Natural killer cell treated with Interleukin-12 subunit alpha and Interleukin-12 subunit beta and Interleukin-15 and Interleukin-18, amount 100 ng/mL, for 72 hours (primary cell): ENCODE results near the gene ZG16B. TPM values are rescaled to one million over a fixed set of nuclear protein-coding genes. Genes with fewer than 3 reads are reported as not detected.

ENCODE experiments used
- ATAC-seq, 2 donors: fragments of 150-1000 bp; cut with Tn5 transposase in 1 of 2; sonication (Bioruptor Pico), chemical (Tn5 transposase) in 1 of 2; 2 replicates each; pipeline ENCODE4 v1.10.0; 2021
- DNase-seq: peaks from one replicate; pipeline ENCODE4 v3.0.0; 2022; ENCODE audit warnings: low spot score
- H3K27ac Mint-ChIP-seq, 2 donors: 1 replicate in 1 of 2; 2 replicates in 1 of 2; pipeline ENCODE4 v1.8.0; 2022; ENCODE audit warnings: mixed read lengths in 2 of 2, mild to moderate bottlenecking in 1 of 2, moderate library complexity in 1 of 2
- H3K27me3 Mint-ChIP-seq, 2 donors: 1 replicate in 1 of 2; 2 replicates in 1 of 2; pipeline ENCODE4 v1.8.0; 2022; ENCODE audit warnings: mixed read lengths in 2 of 2
- H3K36me3 Mint-ChIP-seq: one replicate; pipeline ENCODE4 v1.8.0; 2022; ENCODE audit warnings: mixed read lengths
- H3K4me1 Mint-ChIP-seq, 2 donors: 1 replicate in 1 of 2; 2 replicates in 1 of 2; pipeline ENCODE4 v1.8.0; 2022; ENCODE audit warnings: low read depth in 2 of 2, mixed read lengths in 2 of 2, mild to moderate bottlenecking in 1 of 2
- H3K4me3 Mint-ChIP-seq: one replicate; pipeline ENCODE4 v1.8.0; 2022; ENCODE audit warnings: mixed read lengths
- H3K9me3 Mint-ChIP-seq: 2 replicates; pipeline ENCODE4 v1.8.0; 2022; ENCODE audit warnings: mixed read lengths
- total RNA-seq, 2 donors: library from RNA; stranded (reverse); gene quantifications; one replicate each; pipeline ENCODE4 v1.2.3, GENCODE V29; 2022

ZG16B gene
- 10 to 100 TPM in 1 of 2 donors, 1 to 10 TPM in 1; 3.8 to 22.1 TPM for total RNA-seq

GRCh38 chr16:2829501-2830354 lies at the start of gene ZG16B:
Gene ZG16B, plus strand, starts transcription at chr16:2830303. Its CDS starts 139 bp downstream, at chr16:2830442.
- no peaks in the 10 kb centered on the region for H3K9me3 Mint-ChIP-seq
- DNase-seq, result peak; percentile 57
- H3K4me1 Mint-ChIP-seq, result peaks cover 0 to 15% of the 10 kb centered on the region in 2 donors
- no peaks in the 10 kb centered on the region for H3K27me3 Mint-ChIP-seq
- H3K4me3 Mint-ChIP-seq, result no peak within 1 kb of the TSS
- no peaks in the 10 kb centered on the region for H3K36me3 Mint-ChIP-seq
- peak; percentile 42 to 78 for ATAC-seq
- H3K27ac Mint-ChIP-seq, result peak within 1 kb of the TSS in 1 of 2 donors; percentile 74

GRCh38 chr16:2782583-2783351 lies 47.3 kb upstream of the ZG16B start:
- DNase-seq (no peak), ATAC-seq (no peak)
- Mint-ChIP-seq H3K27me3 (peaks cover 0 to 3% of the 10 kb centered on the region in 2 donors), H3K4me1 (peaks cover 13 to 22% of the 10 kb centered on the region in 2 donors), H3K27ac (no peak overlapping the region), H3K4me3 (no peak overlapping the region), H3K36me3 (no peaks in the 10 kb centered on the region), H3K9me3 (no peaks in the 10 kb centered on the region)

DNA sequence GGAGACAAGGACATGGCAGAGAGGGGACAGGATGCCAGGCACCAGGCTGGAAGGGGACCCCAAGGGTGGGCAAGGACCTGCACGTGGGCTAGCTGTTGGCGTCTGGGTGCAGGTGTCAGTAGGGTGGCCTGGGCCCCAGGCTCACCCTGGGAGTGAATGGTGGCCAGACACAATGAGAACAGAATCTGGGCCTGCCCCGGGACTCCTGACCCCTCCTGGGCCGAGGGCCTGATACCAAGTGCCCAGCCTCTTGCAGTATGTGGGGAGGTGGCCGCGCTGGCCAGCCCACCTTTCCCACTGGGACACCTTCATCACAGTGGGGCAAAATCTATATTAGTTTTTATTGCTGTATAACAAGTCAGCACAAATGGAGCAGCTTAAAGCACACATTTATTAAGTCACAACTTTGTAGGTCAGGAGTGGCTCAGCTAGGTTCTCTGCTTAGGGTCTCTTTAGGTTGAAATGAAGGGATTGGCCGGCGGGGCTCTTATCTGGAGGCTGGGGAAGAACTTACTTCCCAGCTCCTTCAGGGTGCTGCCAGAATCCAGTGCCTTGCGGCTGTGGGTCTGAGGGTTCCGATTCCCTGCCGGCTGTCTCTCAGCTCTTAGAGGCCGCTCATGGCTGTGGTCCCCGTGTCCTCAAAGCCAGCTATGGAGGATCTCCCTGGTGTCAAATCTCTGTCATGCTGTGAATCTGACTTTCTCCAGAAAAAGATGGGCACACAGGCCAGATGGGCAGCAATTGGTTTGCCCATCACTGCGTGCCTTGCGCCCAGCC lies 46.3 kb upstream of the ZG16B start:
- H3K4me1 Mint-ChIP-seq, result peaks cover 6 to 14% of the 10 kb centered on the region in 2 donors
- no peak overlapping the region for H3K4me3 Mint-ChIP-seq
- no peak overlapping the region for H3K27ac Mint-ChIP-seq
- no peak for DNase-seq
- H3K27me3 Mint-ChIP-seq, result peaks cover 0 to 3% of the 10 kb centered on the region in 2 donors
- H3K9me3 Mint-ChIP-seq, result no peaks in the 10 kb centered on the region
- no peak for ATAC-seq
- no peaks in the 10 kb centered on the region for H3K36me3 Mint-ChIP-seq

- Mint-ChIP-seq H3K4me3 (peak overlapping the region; percentile 80), H3K9me3 (no peaks in the 10 kb centered on the region), H3K36me3 (no peaks in the 10 kb centered on the region), H3K27me3 (peaks cover 0 to 3% of the 10 kb centered on the region in 2 donors), H3K4me1 (peaks cover 5 to 14% of the 10 kb centered on the region in 2 donors), H3K27ac (no peak overlapping the region)
- DNase-seq (no peak), ATAC-seq (peak in 1 of 2 donors; percentile 3)
Observed at GRCh38 chr16:2784358-2785100, 45.6 kb upstream of the ZG16B start.

- DNase-seq, result no peak
- H3K9me3 Mint-ChIP-seq, result no peaks in the 10 kb centered on the region
- peaks cover 0 to 3% of the 10 kb centered on the region in 2 donors for H3K27me3 Mint-ChIP-seq
- ATAC-seq, result peak; percentile 59 to 73
- H3K36me3 Mint-ChIP-seq, result no peaks in the 10 kb centered on the region
- peak overlapping the region; percentile 80 for H3K4me3 Mint-ChIP-seq
- peaks cover 5 to 13% of the 10 kb centered on the region in 2 donors for H3K4me1 Mint-ChIP-seq
- H3K27ac Mint-ChIP-seq, result no peak overlapping the region
Observed at GRCh38 chr16:2785101-2785991, 44.8 kb upstream of the ZG16B start.

- H3K4me3 Mint-ChIP-seq, result peak overlapping the region; percentile 8
- peaks cover 0 to 6% of the 10 kb centered on the region in 2 donors for H3K27me3 Mint-ChIP-seq
- H3K4me1 Mint-ChIP-seq, result peaks cover 5 to 9% of the 10 kb centered on the region in 2 donors
- no peaks in the 10 kb centered on the region for H3K9me3 Mint-ChIP-seq
- H3K27ac Mint-ChIP-seq, result no peak overlapping the region
- H3K36me3 Mint-ChIP-seq, result no peaks in the 10 kb centered on the region
- no peak for ATAC-seq
- no peak for DNase-seq
Observed at GRCh38 chr16:2786061-2786825, 43.9 kb upstream of the ZG16B start.

DNA sequence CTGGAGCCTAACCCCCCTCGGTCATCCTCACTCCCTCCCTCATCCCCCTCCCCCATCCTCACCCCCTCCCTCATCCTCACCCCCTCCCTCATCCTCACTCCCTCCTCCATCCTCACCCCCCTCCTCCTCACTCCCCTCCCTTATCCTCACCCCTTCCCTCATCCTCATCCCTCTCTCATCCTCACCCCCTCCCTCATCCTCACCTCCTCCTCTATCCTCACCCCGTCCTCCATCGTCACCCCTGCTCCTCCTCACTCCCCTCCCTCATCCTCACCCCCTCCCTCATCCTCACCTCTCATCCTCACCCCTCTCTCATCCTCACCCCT lies 43.3 kb upstream of the ZG16B start:
- Mint-ChIP-seq H3K36me3 (no peaks in the 10 kb centered on the region), H3K4me3 (no peak overlapping the region), H3K27me3 (peaks cover 0 to 8% of the 10 kb centered on the region in 2 donors), H3K4me1 (peaks cover 5 to 9% of the 10 kb centered on the region in 2 donors), H3K27ac (no peak overlapping the region), H3K9me3 (no peaks in the 10 kb centered on the region)
- DNase-seq, result no peak
- ATAC-seq, result no peak

DNA sequence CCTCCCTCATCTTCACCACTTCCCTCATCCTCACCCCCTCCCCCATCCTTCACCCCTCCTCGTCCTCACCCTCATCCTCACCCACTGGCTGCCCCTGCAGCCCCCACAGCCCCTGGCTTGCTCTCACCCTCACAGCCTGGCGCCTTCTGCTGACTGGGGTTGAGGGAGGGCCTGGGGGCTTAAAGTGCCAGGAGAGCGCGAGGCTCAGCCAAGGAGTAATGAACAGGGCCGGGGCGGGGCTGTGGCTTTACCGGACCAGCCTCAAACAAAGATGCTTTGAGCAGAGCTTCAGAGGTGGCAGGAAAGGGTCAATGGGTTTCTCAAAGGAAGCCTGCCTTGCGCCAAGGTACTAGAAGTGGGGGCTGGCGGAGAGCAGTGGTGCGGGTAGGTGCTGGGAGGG lies 42.7 kb upstream of the ZG16B start, which contains the start of gene PRSS33:
Gene PRSS33 (minus strand): TSS at position 155 of the 400 bp plus-strand sequence. CDS start 1,013 bp downstream, outside the sequence.
- ATAC-seq (no peak), DNase-seq (no peak)
- Mint-ChIP-seq H3K4me3 (no peak within 1 kb of the TSS), H3K27ac (no peak within 1 kb of the TSS), H3K36me3 (no peaks in the 10 kb centered on the region), H3K4me1 (peaks cover 5 to 9% of the 10 kb centered on the region in 2 donors), H3K9me3 (no peaks in the 10 kb centered on the region), H3K27me3 (peaks cover 0 to 9% of the 10 kb centered on the region in 2 donors)

GRCh38 chr16:2787961-2788360 lies 42.1 kb upstream of the ZG16B start:
- H3K36me3 Mint-ChIP-seq, result no peaks in the 10 kb centered on the region
- H3K9me3 Mint-ChIP-seq, result no peaks in the 10 kb centered on the region
- H3K27me3 Mint-ChIP-seq, result peaks cover 0 to 11% of the 10 kb centered on the region in 2 donors
- H3K27ac Mint-ChIP-seq, result no peak overlapping the region
- H3K4me3 Mint-ChIP-seq, result no peak overlapping the region
- H3K4me1 Mint-ChIP-seq, result peaks cover 5 to 9% of the 10 kb centered on the region in 2 donors
- DNase-seq (no peak), ATAC-seq (no peak)

GRCh38 chr16:2790631-2791030 lies 39.5 kb upstream of the ZG16B start:
- Mint-ChIP-seq H3K27ac (no peak overlapping the region), H3K4me1 (peaks cover 5 to 6% of the 10 kb centered on the region in 2 donors), H3K9me3 (no peaks in the 10 kb centered on the region), H3K36me3 (no peaks in the 10 kb centered on the region), H3K27me3 (peaks cover 0 to 14% of the 10 kb centered on the region in 2 donors), H3K4me3 (no peak overlapping the region)
- DNase-seq, result no peak
- no peak for ATAC-seq

GRCh38 chr16:2791174-2791573 lies 38.9 kb upstream of the ZG16B start:
- Mint-ChIP-seq H3K36me3 (no peaks in the 10 kb centered on the region), H3K27me3 (peaks cover 0 to 11% of the 10 kb centered on the region in 2 donors), H3K27ac (no peak overlapping the region), H3K4me1 (peaks cover 2 to 3% of the 10 kb centered on the region in 2 donors), H3K4me3 (no peak overlapping the region), H3K9me3 (no peaks in the 10 kb centered on the region)
- DNase-seq (no peak), ATAC-seq (no peak)
